Activated naive CD4-positive, alpha-beta T cell treated with anti-CD3 and anti-CD28 coated beads, Interleukin-2, amount 50 U/mL, for 72 hours (primary cell): Measurements from ENCODE around the gene TREML4. TPM values are rescaled to one million over a fixed set of nuclear protein-coding genes. Genes with fewer than 3 reads are reported as not detected.
"Not testable (repeated sequence)": the region's sequence is repeated elsewhere in the genome, so short reads cannot be mapped to it uniquely, and the experiment has no call there.

Experiments
- ATAC-seq, 2 donors: fragments of 150-1000 bp; cut with Tn5 transposase; 2 replicates each; pipeline ENCODE4 v1.10.0; 2021; ENCODE audit warnings: mild to moderate bottlenecking in 2 of 2, moderate library complexity in 2 of 2
- DNase-seq, 2 donors: peaks; one replicate each; pipeline ENCODE4 v3.0.0; 2021 to 2022; ENCODE audit warnings: low spot score in 2 of 2
- H3K27ac Mint-ChIP-seq, 2 donors: one replicate each; pipeline ENCODE4 v1.8.0; 2022; ENCODE audit warnings: mild to moderate bottlenecking in 2 of 2, mixed read lengths in 2 of 2
- H3K36me3 Mint-ChIP-seq, 2 donors: one replicate each; pipeline ENCODE4 v1.8.0; 2022; ENCODE audit warnings: mixed read lengths in 2 of 2
- H3K9me3 Mint-ChIP-seq, 2 donors: one replicate each; pipeline ENCODE4 v1.8.0; 2022; ENCODE audit warnings: mixed read lengths in 2 of 2
- total RNA-seq, 2 donors: library from RNA; stranded (reverse); gene quantifications; one replicate each; pipeline ENCODE4 v1.2.3, GENCODE V29; 2022

Gene TREML4, protein sequence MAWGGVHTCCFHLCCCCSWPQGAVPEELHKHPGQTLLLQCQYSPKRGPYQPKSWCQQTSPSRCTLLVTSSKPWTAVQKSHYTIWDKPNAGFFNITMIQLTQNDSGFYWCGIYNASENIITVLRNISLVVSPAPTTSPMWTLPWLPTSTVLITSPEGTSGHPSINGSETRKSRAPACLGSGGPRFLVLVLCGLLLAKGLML
- total RNA-seq, result not detected

DNA sequence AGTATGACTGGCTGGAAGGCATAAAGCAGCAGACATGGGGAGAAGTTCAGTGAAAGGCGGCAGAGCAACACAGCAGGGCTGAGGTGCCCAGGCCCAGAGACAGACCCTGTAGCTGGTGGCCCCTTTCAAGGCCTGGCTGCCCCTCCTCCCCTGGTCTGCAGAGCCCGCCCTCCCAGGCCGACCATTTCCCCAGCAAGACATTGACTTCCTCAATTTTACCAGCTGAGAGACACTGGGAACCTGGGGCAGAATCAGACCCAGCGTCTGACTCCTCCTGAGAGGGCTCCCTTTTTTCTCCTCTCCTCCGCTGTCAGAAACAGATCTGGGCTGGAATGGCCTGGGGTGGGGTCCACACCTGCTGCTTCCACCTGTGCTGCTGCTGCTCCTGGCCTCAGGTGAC is at the start of gene TREML4:
TREML4 (plus strand) TSS at position 254 of the 400 bp plus-strand sequence; CDS start at position 333, 79 bp downstream.
- ATAC-seq, result no peak
- no peak for DNase-seq
- H3K27ac Mint-ChIP-seq, result peak within 1 kb of the TSS; percentile 14 to 77
- H3K9me3 Mint-ChIP-seq, result no peaks in the 10 kb centered on the region
- H3K36me3 Mint-ChIP-seq, result no peaks in the 10 kb centered on the region

DNA sequence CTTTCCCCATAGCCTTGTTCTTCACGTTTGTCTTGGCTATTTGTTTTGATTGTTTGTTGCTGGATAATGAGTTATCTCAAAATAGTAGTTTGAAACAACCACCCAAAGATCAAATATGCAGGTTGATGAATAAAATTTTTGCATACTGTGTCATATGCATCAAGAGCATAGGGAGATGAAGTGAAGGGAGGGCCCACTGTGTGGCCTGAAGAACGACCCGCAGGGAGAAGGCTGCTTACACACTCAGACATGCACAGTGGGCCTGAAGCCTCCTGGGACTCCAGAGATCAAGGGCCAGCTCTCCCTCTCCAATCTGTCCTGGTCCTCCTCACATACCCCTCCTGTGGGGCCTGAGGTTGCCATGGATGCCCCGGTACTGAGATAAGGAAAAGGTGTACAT is 49.0 kb upstream of the TREML4 start:
- Mint-ChIP-seq H3K27ac (no peak overlapping the region), H3K36me3 (no peaks in the 10 kb centered on the region), H3K9me3 (no peaks in the 10 kb centered on the region)
- ATAC-seq, result no peak
- no peak for DNase-seq

DNA sequence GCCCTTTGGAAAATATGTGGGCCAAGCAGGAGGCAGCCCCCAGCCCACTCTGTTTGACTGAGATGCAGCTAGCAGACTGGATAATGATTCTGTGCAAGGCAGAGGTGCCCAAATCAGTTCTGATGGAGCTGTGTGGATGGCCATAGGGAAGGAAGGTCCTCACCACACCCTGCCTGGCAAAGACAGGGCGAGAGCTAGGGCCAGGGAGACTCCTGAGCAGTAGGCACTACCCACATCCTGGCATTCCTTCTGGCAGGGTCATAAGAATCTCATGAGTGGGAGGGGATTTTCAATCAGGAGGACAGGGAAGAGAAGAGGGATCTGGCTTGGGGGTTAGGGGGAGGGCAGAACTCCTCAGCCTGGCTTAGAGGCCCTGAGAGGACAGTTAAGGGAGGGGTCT is 46.6 kb upstream of the TREML4 start:
- Mint-ChIP-seq H3K36me3 (no peaks in the 10 kb centered on the region), H3K27ac (peak overlapping the region in 1 of 2 donors; percentile 67), H3K9me3 (no peaks in the 10 kb centered on the region)
- ATAC-seq (peak in 1 of 2 donors; percentile 10), DNase-seq (no peak)

DNA sequence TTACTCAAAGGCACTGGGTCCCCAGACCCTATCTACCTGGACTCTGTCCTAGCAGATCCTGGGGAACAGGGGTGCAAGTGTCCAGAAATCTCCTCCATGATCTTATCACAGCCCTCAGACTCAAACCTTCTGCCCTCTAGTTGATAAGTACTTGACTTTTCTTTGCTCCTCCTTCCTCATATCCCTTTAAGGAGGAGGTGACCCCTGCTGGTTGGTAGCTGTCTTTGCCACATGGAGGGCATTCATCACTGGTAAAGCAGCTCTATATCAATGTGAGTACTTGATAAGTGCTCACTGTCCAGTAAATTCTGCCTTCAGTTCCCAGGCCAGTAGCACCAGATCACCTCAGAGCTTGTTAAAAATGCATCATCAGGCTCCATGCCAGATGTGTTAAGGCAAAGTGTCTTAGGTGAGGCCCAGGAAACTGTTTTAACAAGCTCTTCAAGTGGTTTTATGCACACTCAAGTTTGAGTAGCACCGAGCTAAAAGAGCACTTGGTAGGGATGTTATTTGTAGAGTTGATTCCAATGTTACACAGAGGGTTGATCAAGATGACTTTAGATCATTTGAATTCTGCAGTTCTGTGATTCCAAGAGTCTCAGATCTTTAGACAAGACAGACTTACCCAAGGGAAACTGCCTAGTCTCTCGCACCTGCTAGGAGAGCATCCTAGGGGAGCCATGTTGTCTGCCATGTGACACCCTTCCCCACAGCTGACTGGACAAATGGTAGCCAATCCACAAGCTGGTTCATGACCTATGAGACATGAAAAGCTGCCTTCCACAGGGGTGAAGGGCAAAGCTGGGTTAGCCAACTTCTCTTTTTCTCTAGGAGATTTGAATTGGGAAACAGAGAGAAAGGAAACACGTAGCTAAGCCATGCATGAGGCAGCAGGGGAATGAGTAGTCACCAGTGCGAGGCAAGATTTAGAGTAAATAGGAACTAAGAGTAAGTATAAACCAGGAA is 45.8 kb upstream of the TREML4 start:
- peak in 1 of 2 donors; percentile 54 for DNase-seq
- H3K9me3 Mint-ChIP-seq, result no peaks in the 10 kb centered on the region
- H3K27ac Mint-ChIP-seq, result peak overlapping the region; percentile 1 to 67
- ATAC-seq, result peak; percentile 80 to 95
- no peaks in the 10 kb centered on the region for H3K36me3 Mint-ChIP-seq

DNA sequence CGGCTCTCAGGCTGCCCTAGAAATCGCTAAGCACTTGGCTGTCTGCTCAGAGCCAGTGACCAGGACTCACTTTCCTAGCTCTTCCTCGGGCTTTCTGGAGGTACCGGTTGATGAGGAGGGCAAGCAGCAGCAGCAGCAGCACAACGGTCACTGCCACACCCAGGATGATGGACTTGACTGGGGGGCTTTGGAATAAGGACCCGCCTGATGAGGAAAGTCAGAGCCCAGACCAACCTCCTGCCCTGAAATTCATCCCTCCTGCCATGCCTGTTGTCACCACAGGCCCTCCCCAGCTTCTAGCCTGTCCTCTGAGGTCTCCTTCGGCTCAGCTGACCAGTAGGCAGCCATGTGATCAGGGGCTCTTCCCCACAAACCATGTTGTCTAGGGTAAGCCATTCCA is 43.4 kb upstream of the TREML4 start:
- no peak for DNase-seq
- peaks cover 4 to 6% of the 10 kb centered on the region in 2 donors for H3K9me3 Mint-ChIP-seq
- H3K27ac Mint-ChIP-seq, result no peak overlapping the region
- H3K36me3 Mint-ChIP-seq, result peaks cover 4 to 6% of the 10 kb centered on the region in 2 donors
- ATAC-seq, result no peak

DNA sequence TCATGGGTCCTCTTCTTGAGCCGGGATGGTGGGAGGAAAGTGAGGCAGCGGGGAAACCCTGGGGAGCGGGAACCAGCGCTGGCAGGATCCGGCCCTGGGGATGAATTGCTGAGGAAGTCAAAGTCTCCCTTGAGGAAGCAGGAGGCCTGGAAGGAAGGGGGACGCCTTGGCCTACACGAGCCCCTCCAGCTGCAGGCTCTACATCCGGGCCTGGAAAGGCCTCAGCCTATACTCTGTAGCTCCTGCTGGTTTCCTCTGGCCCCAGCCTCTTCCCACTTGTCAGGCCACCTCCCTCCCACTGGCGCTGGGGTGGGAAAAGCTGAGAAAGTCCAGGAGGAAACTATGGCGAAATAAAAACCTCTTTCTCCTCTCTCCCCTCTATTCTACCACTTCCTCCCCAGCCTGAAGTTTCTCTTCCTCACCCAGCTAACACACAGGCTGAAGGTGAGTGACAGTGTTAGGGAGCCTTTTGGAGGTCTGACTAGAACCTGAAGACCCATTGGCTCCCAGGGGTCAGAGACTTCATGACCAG is 42.1 kb upstream of the TREML4 start:
- Mint-ChIP-seq H3K27ac (peak overlapping the region; percentile 17 to 33), H3K36me3 (peaks cover 4 to 12% of the 10 kb centered on the region in 2 donors), H3K9me3 (peaks cover 4 to 6% of the 10 kb centered on the region in 2 donors)
- DNase-seq, result no peak
- no peak for ATAC-seq

DNA sequence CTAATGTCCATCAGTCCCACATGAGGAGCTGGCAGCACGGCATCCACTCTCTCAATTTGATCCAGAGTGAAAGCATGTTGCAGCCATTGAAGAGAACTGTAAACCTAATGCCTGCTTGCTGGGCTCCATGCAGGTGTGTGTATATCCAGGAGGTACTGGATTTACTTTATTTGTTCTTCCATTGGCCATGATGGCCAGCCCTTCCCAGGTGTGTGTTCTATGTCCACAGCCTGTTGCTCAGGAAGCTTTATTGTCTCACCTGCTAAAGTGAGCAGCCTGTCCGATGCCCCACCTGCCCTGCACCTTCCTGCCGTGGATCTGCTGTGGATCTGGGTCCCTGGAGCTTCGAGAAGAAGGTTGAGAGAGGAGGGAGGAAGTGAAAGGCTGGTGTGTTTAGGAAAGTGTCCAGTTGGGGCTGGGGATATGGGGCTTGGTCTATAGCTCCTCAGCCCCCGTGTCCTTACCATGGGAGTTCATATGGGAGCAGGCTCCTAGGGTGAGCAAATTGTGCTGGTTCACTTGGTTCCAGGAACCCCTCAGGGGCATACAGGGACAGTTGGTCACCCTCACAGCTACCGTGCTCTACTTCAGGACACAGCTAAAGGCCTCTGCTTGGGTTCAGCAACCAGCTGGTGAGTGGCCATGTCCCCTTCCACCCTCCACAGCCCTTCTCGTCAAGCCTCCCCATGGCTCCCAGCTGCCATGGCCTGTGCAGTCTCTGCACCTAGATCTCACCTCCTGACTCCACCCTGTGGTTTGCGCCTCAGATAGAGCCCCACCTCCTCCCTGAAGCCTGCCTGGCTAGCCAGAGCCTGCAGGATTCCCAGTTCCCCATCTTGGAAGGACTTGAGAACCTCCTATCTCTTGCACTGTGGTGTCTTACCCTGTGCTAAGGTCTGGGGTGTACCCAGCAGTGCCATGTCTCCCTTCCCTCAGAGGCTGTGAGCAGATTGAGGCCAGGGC is 39.9 kb upstream of the TREML4 start:
- DNase-seq (no peak), ATAC-seq (no peak)
- Mint-ChIP-seq H3K36me3 (peaks cover 4 to 12% of the 10 kb centered on the region in 2 donors), H3K9me3 (peaks cover 4 to 6% of the 10 kb centered on the region in 2 donors), H3K27ac (no peak overlapping the region)

DNA sequence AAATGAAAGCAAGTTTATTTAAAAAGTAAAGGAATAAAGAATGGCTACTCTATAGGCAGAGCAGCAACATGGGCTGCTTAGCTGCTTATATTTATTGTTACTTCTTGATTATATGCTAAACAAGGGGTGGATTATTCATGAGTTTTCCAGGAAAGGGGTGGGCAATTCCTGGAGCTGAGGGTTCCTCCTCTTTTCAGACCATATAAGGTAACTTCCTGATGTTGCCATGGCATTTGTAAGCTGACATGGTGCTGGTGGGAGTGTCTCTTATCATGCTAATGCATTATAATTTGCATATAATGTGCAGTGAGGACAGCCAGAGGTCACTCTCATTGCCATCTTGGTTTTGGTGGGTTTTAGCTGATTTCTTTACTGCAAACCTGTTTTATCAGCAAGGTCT is 39.1 kb upstream of the TREML4 start:
- Mint-ChIP-seq H3K27ac (peak overlapping the region in 1 of 2 donors; percentile 69), H3K36me3 (peaks cover 4 to 12% of the 10 kb centered on the region in 2 donors)
- H3K9me3 Mint-ChIP-seq, ATAC-seq, DNase-seq: not testable (repeated sequence)

DNA sequence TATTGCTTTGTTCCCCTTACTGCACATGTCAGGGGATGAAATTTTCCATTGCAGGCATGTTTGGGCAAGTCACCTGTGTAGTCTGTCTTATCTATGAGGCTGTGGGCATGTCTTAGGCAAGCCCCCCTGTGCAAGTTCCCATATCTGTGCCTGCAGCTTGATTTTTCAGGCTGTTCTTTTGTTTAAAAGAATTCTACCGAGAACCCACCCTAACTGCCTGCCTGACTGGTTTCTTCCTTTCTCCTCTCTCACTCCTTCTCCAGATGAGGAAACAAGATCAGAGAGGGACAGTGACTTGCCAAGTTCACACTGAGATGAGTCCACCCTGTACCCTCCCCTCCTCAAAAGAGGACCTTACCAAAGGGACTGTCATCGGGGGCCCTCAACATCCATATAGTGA is 38.2 kb upstream of the TREML4 start:
- Mint-ChIP-seq H3K27ac (peak overlapping the region in 1 of 2 donors; percentile 69), H3K36me3 (peaks cover 4 to 12% of the 10 kb centered on the region in 2 donors), H3K9me3 (peaks cover 4 to 6% of the 10 kb centered on the region in 2 donors)
- DNase-seq (no peak), ATAC-seq (no peak)

DNA sequence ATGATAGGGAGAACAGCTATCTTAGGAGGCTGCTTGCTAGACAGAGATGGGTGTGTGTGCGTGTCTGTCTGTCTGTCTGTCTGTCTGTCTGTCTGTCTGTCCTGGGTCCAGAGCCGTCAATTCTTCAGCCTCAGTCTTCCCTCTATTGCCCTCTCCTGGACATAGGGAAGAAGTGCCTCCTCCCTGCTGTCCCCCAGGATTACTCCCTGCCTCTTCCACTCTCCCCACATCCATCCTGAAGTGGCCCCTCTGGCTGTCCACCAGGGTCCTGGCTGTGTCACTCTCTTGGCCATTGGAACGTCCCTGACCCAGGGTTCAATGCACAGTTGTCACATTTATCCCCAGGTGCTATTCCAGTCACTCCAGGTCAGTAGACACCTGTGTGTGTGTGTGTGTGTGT is 37.4 kb upstream of the TREML4 start:
- Mint-ChIP-seq H3K36me3 (peaks cover 4 to 12% of the 10 kb centered on the region in 2 donors), H3K27ac (peak overlapping the region in 1 of 2 donors; percentile 69), H3K9me3 (peaks cover 4 to 6% of the 10 kb centered on the region in 2 donors)
- ATAC-seq (no peak), DNase-seq (no peak)

DNA sequence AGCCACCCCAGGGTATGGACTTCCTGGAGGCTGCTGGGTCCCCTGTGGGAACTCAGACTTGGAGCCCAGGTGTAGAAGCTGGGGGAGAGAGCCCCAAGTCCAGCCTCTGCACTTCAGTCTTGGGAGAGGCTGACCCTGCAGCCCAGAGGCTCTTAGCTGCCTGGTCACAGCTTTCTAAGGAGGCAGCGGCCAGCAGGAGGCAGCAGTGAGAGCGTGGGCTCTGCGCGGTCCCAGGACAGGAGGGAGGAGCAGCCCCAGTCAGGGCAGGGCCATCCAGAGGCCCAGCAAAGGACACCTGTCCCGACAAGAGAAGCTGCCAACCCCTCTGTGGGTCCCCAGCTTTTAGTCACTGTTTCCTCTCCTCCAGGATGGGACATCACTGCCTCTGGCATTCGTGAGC is 36.6 kb upstream of the TREML4 start:
- peak; percentile 67 to 71 for ATAC-seq
- Mint-ChIP-seq H3K9me3 (peaks cover 4 to 6% of the 10 kb centered on the region in 2 donors), H3K27ac (peak overlapping the region in 1 of 2 donors; percentile 69), H3K36me3 (peaks cover 4 to 12% of the 10 kb centered on the region in 2 donors)
- peak in 1 of 2 donors; percentile 47 for DNase-seq

DNA sequence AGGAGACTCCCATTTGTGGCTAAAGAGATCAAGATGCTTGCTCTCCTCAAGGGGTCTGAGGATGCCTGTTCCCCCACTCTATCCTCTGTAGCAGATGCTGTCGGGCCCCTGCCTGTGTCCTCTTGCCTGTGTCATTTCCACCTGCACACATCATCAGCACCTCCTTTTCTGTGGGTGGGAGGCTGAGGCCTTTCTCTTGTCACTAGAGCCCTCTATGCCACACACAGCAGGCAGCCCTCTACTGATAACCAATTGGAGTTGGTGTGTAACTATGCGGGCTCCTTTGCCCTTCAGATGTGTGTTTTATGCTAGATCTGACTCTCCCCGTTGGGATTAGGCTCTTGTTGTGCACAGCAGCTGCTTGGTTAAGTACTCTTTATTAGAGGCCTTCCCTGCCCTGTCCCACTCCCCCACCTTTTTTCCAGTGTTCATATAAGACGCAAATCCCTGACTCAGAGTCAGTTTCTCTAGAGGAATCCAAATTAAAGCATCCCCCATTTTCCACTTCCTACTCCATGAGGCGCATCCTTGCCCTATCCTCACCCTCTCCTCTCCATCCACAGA is 34.9 kb upstream of the TREML4 start:
- Mint-ChIP-seq H3K27ac (peak overlapping the region in 1 of 2 donors; percentile 68), H3K9me3 (peaks cover 4 to 6% of the 10 kb centered on the region in 2 donors), H3K36me3 (peaks cover 4 to 20% of the 10 kb centered on the region in 2 donors)
- DNase-seq (no peak), ATAC-seq (peak in 1 of 2 donors; percentile 48)

DNA sequence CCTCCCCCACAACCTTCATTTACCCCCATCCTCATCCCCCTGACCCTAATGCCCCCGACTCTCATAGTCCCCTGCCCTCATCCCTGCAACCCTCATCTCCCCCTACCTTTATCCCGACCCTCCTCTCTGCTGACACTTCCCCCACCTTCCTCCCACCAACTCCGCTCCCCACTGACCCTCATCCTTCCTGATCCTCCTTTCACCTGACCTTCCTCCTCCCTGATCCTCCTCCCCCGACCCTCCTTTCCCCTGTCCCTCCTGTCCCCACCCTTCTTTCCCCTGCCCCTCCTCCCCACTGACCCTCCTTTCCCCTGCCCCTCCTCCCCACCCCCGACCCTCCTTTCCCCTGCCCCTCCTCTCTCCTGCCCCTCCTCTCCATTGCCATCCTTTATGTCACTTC is 34.3 kb upstream of the TREML4 start:
- peaks cover 4 to 6% of the 10 kb centered on the region in 2 donors for H3K9me3 Mint-ChIP-seq
- DNase-seq, result no peak
- peak overlapping the region in 1 of 2 donors; percentile 68 for H3K27ac Mint-ChIP-seq
- H3K36me3 Mint-ChIP-seq, result peaks cover 4 to 20% of the 10 kb centered on the region in 2 donors
- no peak for ATAC-seq

DNA sequence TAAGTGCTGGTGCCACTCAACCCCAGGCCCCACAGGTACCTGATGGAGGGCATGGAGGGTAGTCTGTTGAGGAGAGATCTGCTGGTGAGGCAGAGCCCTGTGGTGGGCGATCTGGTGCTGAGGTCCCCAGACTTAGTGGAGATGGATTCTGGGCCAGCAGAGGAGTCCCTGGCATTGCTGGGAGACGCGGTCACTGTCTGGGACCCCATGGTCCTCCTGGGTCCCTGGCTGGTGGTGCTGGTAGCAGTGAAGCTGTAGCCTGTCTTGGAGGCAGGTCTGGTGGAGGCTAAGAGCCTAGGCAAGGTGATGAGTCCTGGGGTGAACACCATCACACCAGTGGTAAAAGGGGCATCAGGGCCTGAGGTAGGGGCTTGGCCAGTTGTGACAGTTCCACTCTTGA is 33.8 kb upstream of the TREML4 start:
- no peak for DNase-seq
- Mint-ChIP-seq H3K27ac (peak overlapping the region in 1 of 2 donors; percentile 61), H3K36me3 (peaks cover 3 to 18% of the 10 kb centered on the region in 2 donors), H3K9me3 (peaks cover 2 to 3% of the 10 kb centered on the region in 2 donors)
- no peak for ATAC-seq

DNA sequence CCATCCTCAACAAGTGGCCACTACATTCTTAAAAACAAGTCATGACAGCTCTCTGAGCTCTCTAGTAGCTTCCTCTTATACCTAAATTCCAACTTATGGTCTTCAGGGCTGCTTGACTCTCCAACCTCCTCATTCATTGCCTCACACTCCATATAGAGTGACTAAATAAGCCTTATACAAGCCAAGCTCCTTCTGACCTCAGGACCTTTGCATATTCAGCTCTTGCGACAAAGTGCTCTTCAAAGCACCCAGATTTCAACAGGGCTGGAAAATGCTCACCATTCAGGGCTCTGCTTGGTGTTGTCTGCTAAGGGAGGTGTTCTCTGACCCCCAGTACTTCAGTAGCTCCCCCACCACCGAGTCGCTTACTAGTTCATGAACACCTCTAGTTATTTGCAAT is 30.9 kb upstream of the TREML4 start:
- Mint-ChIP-seq H3K9me3 (no peaks in the 10 kb centered on the region), H3K36me3 (peaks cover 0 to 8% of the 10 kb centered on the region in 2 donors), H3K27ac (no peak overlapping the region)
- DNase-seq, result no peak
- ATAC-seq, result no peak
